H9 (cell line): ENCODE measurements around the gene RPS16. TPM values are rescaled to one million over a fixed set of nuclear protein-coding genes. Genes with fewer than 3 reads are reported as not detected.

Source experiments
- DNase-seq: peaks from one replicate; pipeline ENCODE4 v3.0.0-alpha.2; 2017
- H2AFZ ChIP-seq: one replicate; pipeline ENCODE4 v1.6.1; 2013; ENCODE audit warnings: mild to moderate bottlenecking, low read length, control low read depth, moderate library complexity
- H2AK5ac ChIP-seq: 2 replicates; pipeline ENCODE4 v1.6.1; 2013; ENCODE audit warnings: low read length, control low read depth, mixed read lengths; ENCODE audit not compliant: insufficient read length
- H2BK120ac ChIP-seq: one replicate; pipeline ENCODE4 v1.6.1; 2013; ENCODE audit warnings: low read depth, mild to moderate bottlenecking, low read length, control low read depth, inconsistent platforms; ENCODE audit not compliant: poor library complexity, severe bottlenecking
- H2BK12ac ChIP-seq: 2 replicates; pipeline ENCODE4 v1.6.1; 2013; ENCODE audit warnings: low read length, control low read depth, mixed read lengths, low read depth; ENCODE audit not compliant: insufficient read length
- H2BK15ac ChIP-seq: 2 replicates; pipeline ENCODE4 v1.6.1; 2013; ENCODE audit warnings: low read depth, low read length, control low read depth
- H2BK20ac ChIP-seq: one replicate; pipeline ENCODE4 v1.6.1; 2013; ENCODE audit warnings: low read depth, mild to moderate bottlenecking, low read length, control low read depth, inconsistent platforms; ENCODE audit not compliant: poor library complexity, severe bottlenecking
- H2BK5ac ChIP-seq: 2 replicates; pipeline ENCODE4 v1.6.1; 2013; ENCODE audit warnings: low read length, control low read depth, mixed read lengths; ENCODE audit not compliant: insufficient read length
- H3K14ac ChIP-seq: 2 replicates; pipeline ENCODE4 v1.6.1; 2013; ENCODE audit warnings: low read length, control low read depth; ENCODE audit not compliant: insufficient read depth
- H3K18ac ChIP-seq: 2 replicates; pipeline ENCODE4 v1.6.1; 2013; ENCODE audit warnings: low read depth, mild to moderate bottlenecking, mixed read lengths, low read length, control low read depth; ENCODE audit not compliant: insufficient read length
- H3K23ac ChIP-seq: 2 replicates; pipeline ENCODE4 v1.6.1; 2013; ENCODE audit warnings: low read length, control low read depth, mixed read lengths, low read depth; ENCODE audit not compliant: insufficient read length
- H3K23me2 ChIP-seq: 2 replicates; pipeline ENCODE4 v1.6.1; 2013; ENCODE audit warnings: low read depth, mild to moderate bottlenecking, mixed read lengths, low read length, control low read depth; ENCODE audit not compliant: insufficient read length, poor library complexity, severe bottlenecking
- H3K27ac ChIP-seq: 2 replicates; pipeline ENCODE4 v1.5.1; 2013; ENCODE audit warnings: low read length, control low read depth, mixed read lengths, low read depth; ENCODE audit not compliant: insufficient read length
- H3K27me3 ChIP-seq: 2 replicates; pipeline ENCODE4 v1.6.1; 2013; ENCODE audit warnings: low read length, control low read depth, inconsistent platforms; ENCODE audit not compliant: insufficient read depth
- H3K4ac ChIP-seq: 2 replicates; pipeline ENCODE4 v1.6.1; 2013; ENCODE audit warnings: low read depth, mild to moderate bottlenecking, control low read depth, inconsistent platforms, low read length, moderate library complexity
- H3K4me1 ChIP-seq: 2 replicates; pipeline ENCODE4 v1.6.1; 2013; ENCODE audit warnings: low read length, control low read depth, inconsistent platforms; ENCODE audit not compliant: insufficient read depth
- H3K4me2 ChIP-seq: 2 replicates; pipeline ENCODE4 v1.6.1; 2013; ENCODE audit warnings: low read length, control low read depth, mixed read lengths; ENCODE audit not compliant: insufficient read length, insufficient read depth
- H3K56ac ChIP-seq: 2 replicates; pipeline ENCODE4 v1.6.1; 2013; ENCODE audit warnings: low read depth, mild to moderate bottlenecking, mixed read lengths, low read length, control low read depth; ENCODE audit not compliant: insufficient read length
- H3K79me1 ChIP-seq: 2 replicates; pipeline ENCODE4 v1.6.1; 2013; ENCODE audit warnings: low read depth, mild to moderate bottlenecking, moderate library complexity, low read length, control low read depth, inconsistent platforms; ENCODE audit not compliant: insufficient read depth, poor library complexity, severe bottlenecking
- H3K79me2 ChIP-seq: 2 replicates; pipeline ENCODE4 v1.6.1; 2013; ENCODE audit warnings: low read length, control low read depth, inconsistent platforms; ENCODE audit not compliant: insufficient read depth
- H3K9ac ChIP-seq: 2 replicates; pipeline ENCODE4 v1.6.1; 2013; ENCODE audit warnings: low read length, control low read depth, mixed read lengths; ENCODE audit not compliant: insufficient read length; ENCODE audit errors: extremely low read depth
- H3K9me3 ChIP-seq: one replicate; pipeline ENCODE4 v1.6.1; 2013; ENCODE audit warnings: low read depth, low read length, inconsistent platforms; ENCODE audit not compliant: control insufficient read depth
- H3T11ph ChIP-seq: one replicate; pipeline ENCODE4 v1.6.1; 2013; ENCODE audit warnings: mild to moderate bottlenecking, low read length, control low read depth, inconsistent platforms
- H4K20me1 ChIP-seq: one replicate; pipeline ENCODE4 v1.6.1; 2013; ENCODE audit not compliant: control insufficient read depth, insufficient read length, insufficient read depth
- H4K5ac ChIP-seq: 2 replicates; pipeline ENCODE4 v1.6.1; 2013; ENCODE audit warnings: low read depth, mild to moderate bottlenecking, mixed read lengths, low read length, control low read depth; ENCODE audit not compliant: insufficient read length
- H4K8ac ChIP-seq: replicated peaks from 2 replicates; pipeline ENCODE4 v1.6.1; 2013; ENCODE audit warnings: low read length, control low read depth, mixed read lengths, low read depth; ENCODE audit not compliant: insufficient read length
- H4K91ac ChIP-seq: 2 replicates; pipeline ENCODE4 v1.6.1; 2013; ENCODE audit warnings: low read depth, mild to moderate bottlenecking, moderate library complexity, mixed read lengths, low read length, control low read depth; ENCODE audit not compliant: insufficient read length
- H3K27ac Mint-ChIP-seq, 3 experiments: 2 replicates in 2 of 3; 3 replicates in 1 of 3; pipeline ENCODE4 v1.8.0; 2020 to 2021; ENCODE audit warnings: mixed read lengths in 3 of 3, mild to moderate bottlenecking in 1 of 3, moderate library complexity in 1 of 3
- H3K27me3 Mint-ChIP-seq: 2 replicates; pipeline ENCODE4 v1.8.0; 2021; ENCODE audit warnings: low read depth, mild to moderate bottlenecking, moderate library complexity, mixed read lengths
- H3K36me3 Mint-ChIP-seq, 3 experiments: 2 replicates in 2 of 3; 3 replicates in 1 of 3; pipeline ENCODE4 v1.8.0; 2020 to 2021; ENCODE audit warnings: low read depth in 3 of 3, mixed read lengths in 3 of 3; ENCODE audit not compliant: insufficient read depth in 1 of 3
- H3K4me1 Mint-ChIP-seq, 2 experiments: 2 replicates each; pipeline ENCODE4 v1.8.0; 2020; ENCODE audit warnings: mixed read lengths in 2 of 2
- H3K4me3 Mint-ChIP-seq, 2 experiments: 2 replicates in 1 of 2; 3 replicates in 1 of 2; pipeline ENCODE4 v1.8.0; 2020 to 2021; ENCODE audit warnings: mild to moderate bottlenecking in 2 of 2, mixed read lengths in 2 of 2, moderate library complexity in 1 of 2
- H3K9me3 Mint-ChIP-seq, 2 experiments: 2 replicates in 1 of 2; 3 replicates in 1 of 2; pipeline ENCODE4 v1.8.0; 2020; ENCODE audit warnings: mild to moderate bottlenecking in 2 of 2, mixed read lengths in 2 of 2, moderate library complexity in 1 of 2
- CTCF ChIP-seq: fragments of 200-600 bp; sonication (generic); conservative IDR thresholded peaks from 3 replicates; pipeline ENCODE4 v1.8.0; 2021; ENCODE audit warnings: antibody characterized with exemption, mild to moderate bottlenecking
- whole genome bisulfite sequencing: extraction: QIAGEN DNeasy Blood & Tissue Kit; methylation state at CpG from one replicate; pipeline ENCODE4 v1.1.7; 2013; ENCODE audit warnings: missing lambda C conversion rate, low lambda C conversion rate, mixed read lengths; ENCODE audit not compliant: insufficient read length; ENCODE audit errors: extremely low coverage; 5-methylcytosine and 5-hydroxymethylcytosine counted together
- total RNA-seq: library from RNA; stranded (reverse); gene quantifications from 2 replicates; pipeline ENCODE4 v1.2.1, GENCODE V29; 2021

The RPS16 gene
- total RNA-seq, 1 experiment from 2014 or later: 2,711 TPM

- H3K36me3 Mint-ChIP-seq: peaks cover 24 to 46% (median 35%) of the 10 kb centered on the region in 3 experiments; a peak in 6 of 7 replicates
- H2BK20ac ChIP-seq: no peak overlapping the region
- no peak overlapping the region for H2BK5ac ChIP-seq
- no peak overlapping the region for H4K91ac ChIP-seq
- peak overlapping the region; percentile 73 for H3K27ac ChIP-seq
- no peaks in the 10 kb centered on the region for H3K27me3 ChIP-seq
- no peaks in the 10 kb centered on the region for H3K9me3 ChIP-seq
- no CpG with 5 or more reads among the region's 23 CpGs for WGBS
- peak overlapping the region; percentile 15 for H3K4me2 ChIP-seq
- H2BK12ac ChIP-seq: peak overlapping the region; percentile 26
- H2BK15ac ChIP-seq: no peak overlapping the region; the same call in 1 of the 2 replicates
- peak overlapping the region; percentile 80 for H3K18ac ChIP-seq
- H3K4me1 ChIP-seq: peaks cover 7% of the 10 kb centered on the region; the same call in 1 of the 2 replicates
- H3K4ac ChIP-seq: no peak overlapping the region
- H3K9ac ChIP-seq: no peak overlapping the region
- H3K23ac ChIP-seq: no peak overlapping the region
- peak overlapping the region; percentile 97 to 99 (median 99) for H3K27ac Mint-ChIP-seq
- H3K23me2 ChIP-seq: no peaks in the 10 kb centered on the region
- no peaks in the 10 kb centered on the region for H3K27me3 Mint-ChIP-seq
- H3K9me3 Mint-ChIP-seq: no peaks in the 10 kb centered on the region
- peak overlapping the region; percentile 78 for H3K14ac ChIP-seq
- H3K56ac ChIP-seq: no peak overlapping the region
- no peaks in the 10 kb centered on the region for H3K79me2 ChIP-seq
- DNase-seq: peak; percentile 93
- no peak overlapping the region for H2AFZ ChIP-seq
- no peak overlapping the region for H2BK120ac ChIP-seq
- H4K8ac ChIP-seq: no peak overlapping the region
- no peaks in the 10 kb centered on the region for H4K20me1 ChIP-seq
- no peak overlapping the region for H3T11ph ChIP-seq
- peaks cover 40 to 41% of the 10 kb centered on the region in 2 experiments for H3K4me1 Mint-ChIP-seq
- H3K4me3 Mint-ChIP-seq: peak overlapping the region; percentile 17 to 68; a peak in 4 of 5 replicates
- no peak overlapping the region for H2AK5ac ChIP-seq
- no peak for TF ChIP-seq CTCF
- no peak overlapping the region for H4K5ac ChIP-seq
- H3K79me1 ChIP-seq: no peaks in the 10 kb centered on the region
Measured at GRCh38 chr19:39428283-39429112, 7.3 kb downstream of the RPS16 start.
